Kasumi-1 (cell line): ENCODE results near the gene CFAP20DC.
"Not testable (repeated sequence)": the region's sequence is repeated elsewhere in the genome, so short reads cannot be mapped to it uniquely, and the experiment has no call there.

Source experiments
- DNase-seq, 2 experiments: peaks; one replicate each; lab custom pipeline; 2025; lab: John Stamatoyannopoulos, UW

Gene CFAP20DC

DNA sequence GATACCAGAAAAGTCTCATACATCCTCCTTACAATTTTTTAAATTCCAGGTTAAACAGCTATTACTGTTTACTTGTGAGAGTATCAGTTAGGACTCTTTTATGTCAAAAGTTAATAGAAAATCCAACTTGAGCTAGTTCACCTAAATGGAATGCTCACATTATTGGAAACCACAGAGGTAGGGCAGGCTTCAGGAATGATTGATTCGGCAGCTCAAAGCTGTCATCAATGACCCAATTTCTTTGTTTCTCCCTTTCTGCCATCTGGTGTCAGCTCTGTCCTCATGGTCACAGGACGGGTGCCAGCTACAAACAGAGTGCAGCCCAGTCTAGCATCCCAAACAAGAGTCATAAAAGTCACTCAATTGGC lies 32.2 kb downstream of the CFAP20DC start:
- no peak for DNase-seq

- no peak for DNase-seq
These were observed 32.8 kb downstream of the CFAP20DC start for GRCh38 chr3:59016930-59017616.

- no peak for DNase-seq
These were observed 36.2 kb downstream of the CFAP20DC start for GRCh38 chr3:59013611-59014010.

DNA sequence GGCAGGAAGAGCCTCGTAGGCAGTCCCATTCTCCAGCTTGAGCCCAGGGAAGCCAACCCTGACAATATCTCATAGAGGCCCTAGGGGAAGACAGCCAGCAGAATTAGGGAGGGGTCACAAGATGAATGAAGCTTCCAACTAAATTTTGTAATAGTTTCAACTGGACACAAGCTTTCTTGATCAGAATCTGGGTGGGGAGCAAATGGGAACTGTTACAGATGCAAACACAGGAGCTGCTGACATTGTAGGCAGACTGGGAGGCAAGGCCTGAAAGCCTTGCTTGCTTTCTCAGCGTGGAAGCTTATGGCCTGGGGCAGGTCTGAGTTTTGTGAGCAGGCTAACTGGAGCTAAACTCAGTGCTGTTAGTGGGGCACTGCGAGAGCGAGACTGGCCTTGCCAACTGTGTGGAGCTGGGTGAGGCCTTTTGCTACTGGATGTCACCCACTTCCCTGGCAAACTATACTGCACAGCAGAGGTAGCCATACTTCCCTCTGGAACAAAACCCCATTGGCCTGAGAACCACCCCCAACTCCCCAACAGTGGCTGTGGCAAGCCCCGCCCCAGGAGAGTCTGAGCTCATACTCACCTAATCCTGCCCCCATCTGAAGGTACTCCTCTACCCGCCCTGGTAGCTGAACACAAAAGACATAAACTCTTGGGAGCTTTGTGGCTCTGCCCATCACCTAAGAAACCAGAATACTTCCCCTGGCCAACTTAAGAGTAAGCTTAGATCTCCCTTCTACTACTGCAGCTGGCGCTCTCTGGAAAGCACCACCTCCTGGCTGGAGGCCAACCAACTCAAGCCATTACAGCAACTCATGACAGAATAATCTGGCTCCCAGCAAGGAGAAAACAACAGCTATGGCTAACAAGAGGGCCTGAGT lies 42.9 kb downstream of the CFAP20DC start:
- no peak for DNase-seq

- peak; percentile 72 to 79 for DNase-seq
These were observed 48.1 kb downstream of the CFAP20DC start for GRCh38 chr3:59001675-59002074.

DNA sequence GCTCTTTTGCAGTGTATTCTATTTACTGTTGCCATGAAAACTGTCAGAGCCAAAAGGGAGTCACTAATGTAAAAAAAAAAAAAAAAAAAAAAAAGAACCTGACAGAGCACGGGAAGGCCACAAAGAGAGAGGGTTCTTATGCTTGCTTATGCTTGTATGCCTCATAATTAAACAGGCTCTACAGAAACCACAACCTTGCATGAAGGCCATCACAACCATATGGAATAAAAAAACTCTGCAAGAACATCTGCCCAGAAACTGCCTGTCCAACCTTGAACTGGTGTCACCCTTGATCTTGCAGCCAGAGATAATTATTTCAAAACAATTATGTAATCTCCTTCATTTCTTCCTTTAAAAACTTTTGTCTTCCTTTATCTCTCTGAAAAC lies 50.1 kb downstream of the CFAP20DC start:
- DNase-seq: no peak

GRCh38 chr3:58999134-58999773 lies 50.6 kb downstream of the CFAP20DC start:
- no peak for DNase-seq

GRCh38 chr3:58998476-58999117 lies 51.2 kb downstream of the CFAP20DC start:
- DNase-seq: no peak

DNA sequence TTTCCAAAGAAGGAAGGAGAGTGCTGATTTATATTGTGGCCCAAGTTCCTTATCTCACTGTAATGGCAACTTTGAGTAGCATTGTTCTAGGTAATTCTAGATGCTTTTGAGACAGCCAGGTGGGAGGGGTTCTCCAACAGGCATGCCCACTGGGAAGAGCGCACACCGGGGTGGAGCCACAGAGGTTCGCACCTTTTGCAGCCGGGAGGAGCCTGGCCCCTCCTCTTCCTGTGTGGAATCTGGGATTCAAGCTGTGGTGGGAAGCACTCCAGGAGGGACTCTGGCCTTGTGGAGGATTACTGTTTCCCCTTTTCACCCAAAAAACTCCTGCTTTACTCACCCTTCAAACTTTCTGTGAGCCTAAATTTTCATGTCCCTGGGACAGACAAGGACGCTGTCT lies 53.1 kb downstream of the CFAP20DC start:
- no peak for DNase-seq

DNA sequence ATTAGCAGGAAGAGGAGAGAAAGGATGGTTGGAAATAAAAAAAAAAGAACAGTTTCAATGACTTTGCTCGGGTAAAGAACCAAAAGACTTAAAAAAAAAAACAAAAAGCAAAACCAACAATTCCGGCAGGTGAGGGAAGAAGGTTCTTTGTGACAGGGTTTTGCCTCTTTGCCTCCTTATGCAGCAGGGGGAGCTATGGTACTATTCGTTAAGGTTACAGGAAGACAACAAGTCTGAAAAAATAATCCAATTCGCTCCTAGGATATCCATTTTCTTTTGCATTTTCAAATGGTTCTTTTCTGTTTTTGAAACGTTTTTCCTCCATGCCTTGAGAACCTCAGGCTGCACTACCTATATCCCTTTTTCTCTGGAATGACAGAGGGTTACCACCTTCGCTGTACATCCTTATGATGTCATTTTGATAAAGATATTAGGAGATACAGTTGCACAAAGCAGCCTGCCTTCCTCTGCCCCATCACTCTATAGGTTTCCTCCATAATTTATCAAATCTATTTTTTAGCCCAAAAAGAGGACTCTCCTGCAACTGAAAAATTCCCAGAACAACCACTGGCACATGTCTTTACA lies 55.0 kb downstream of the CFAP20DC start:
- peak; percentile 80 to 90 for DNase-seq

DNA sequence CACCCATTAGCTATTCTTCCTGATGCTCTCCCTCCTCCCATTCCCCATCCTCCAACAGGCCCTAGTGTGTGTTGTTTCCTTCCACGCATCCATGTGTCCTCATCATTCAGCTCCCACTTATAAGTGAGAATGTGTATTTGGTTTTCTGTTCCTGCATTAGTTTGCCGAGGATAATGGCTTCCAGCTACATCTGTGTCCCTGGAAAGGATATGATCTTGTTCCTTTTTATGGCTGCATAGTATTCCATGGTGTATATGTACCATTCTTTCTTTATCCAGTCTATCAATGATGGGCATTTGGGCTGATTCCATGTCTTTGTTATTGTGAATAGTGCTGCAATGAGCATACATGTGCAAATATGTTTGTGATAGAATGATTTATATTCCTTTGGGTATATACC lies 56.3 kb downstream of the CFAP20DC start:
- DNase-seq: no peak

DNA sequence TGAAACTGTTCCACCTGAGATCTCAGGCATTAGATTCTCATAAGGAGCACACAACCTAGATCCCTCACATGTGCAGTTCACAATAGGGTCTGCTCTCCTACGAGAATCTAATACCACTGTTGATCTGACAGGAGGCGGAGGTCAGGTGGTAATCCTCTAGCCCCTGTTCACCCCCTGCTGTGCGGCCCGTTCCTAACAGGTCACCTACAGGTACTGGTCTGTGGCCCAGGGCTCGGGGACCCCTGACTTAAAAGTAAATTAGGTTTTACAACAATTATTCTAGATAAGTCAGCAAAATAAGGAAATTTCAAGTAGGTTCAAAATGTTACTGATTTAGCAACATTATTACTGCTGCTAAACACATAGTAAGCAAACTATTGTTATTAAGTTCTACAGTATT lies 58.2 kb downstream of the CFAP20DC start:
- DNase-seq: no peak

GRCh38 chr3:58991026-58991425 lies 58.8 kb downstream of the CFAP20DC start:
- no peak for DNase-seq

DNA sequence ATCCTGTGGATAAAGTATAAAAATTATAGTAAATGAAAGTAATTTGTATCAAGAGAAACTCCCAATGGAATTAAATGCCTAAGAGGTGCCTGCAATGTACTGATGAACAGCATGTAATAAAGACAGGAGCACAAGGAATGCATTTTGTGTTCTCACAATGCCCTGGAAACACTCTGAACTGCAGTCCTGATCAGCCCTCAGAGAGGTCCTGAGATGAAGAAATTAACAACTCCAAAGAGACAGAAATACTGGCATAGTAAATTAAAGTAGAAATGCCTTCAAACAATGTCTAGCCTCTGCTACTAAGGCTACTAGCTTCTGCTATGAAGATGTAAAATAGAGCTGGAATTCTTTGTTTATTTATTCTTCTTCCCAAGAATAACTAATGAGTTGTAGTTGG lies 59.9 kb downstream of the CFAP20DC start:
- DNase-seq: no peak

- no peak for DNase-seq
These were observed 60.7 kb downstream of the CFAP20DC start for GRCh38 chr3:58989163-58989562.

DNA sequence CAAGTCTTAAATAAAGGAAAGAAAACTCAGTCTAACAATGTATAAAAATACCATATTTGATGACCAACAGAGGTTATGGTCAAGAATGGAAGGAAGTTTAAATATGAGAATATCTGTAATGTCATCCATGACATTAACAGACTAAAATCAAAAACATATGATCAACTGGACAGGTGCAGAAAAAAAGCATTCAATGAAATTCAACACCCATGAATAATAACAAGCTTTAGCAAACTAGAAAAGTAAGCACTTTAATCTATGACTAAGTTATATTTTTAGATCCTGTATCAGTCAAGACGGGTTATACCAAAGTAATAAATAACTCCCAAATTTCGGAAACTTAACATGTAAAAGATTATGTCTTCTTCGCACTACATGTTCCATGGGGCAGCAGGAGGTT lies 61.8 kb downstream of the CFAP20DC start:
- DNase-seq: no peak

- DNase-seq: no peak
These were observed 63.2 kb downstream of the CFAP20DC start for GRCh38 chr3:58986654-58987053.

DNA sequence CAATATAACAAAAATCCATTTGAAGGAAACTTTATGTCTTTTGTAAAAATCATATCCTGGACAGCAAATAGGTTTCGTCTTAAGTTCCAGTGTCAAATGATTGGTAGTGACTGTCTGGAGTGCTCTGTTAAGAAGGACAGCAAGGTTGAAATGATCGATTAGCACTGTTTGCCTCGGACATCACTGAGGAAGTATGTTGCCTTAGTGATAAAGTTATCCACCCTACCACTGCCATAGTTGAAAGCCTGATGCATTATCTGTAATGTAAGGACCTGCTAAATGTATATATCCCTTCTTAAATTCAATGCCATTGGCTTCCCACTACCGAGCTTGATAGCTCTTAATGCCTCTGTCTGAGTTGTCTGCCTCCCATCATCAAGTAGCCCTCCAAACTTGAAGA lies 70.0 kb downstream of the CFAP20DC start:
- no peak for DNase-seq

GRCh38 chr3:58973796-58974195 lies 76.0 kb downstream of the CFAP20DC start:
- DNase-seq: no peak

- DNase-seq: not testable (repeated sequence)
These were observed 82.0 kb downstream of the CFAP20DC start for GRCh38 chr3:58967866-58968265.

DNA sequence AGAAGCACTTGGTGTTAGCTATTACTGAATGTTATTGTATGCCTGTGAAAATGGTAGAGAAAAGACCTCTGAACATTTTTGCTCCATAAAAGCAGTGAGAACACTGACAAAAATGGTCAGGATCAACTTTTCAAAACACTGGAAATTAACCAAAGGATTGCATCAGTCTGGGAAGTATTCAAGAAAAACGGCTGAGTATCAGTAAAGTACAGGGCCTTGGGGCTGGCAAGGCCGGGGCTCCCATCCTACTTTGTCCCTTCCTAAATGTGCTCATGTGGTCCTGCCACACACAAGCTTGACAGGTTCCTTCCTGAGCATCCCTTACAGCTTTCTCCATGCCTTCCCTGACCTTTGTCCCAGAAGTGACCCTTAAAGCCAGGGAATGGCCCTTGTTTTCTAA lies 84.0 kb downstream of the CFAP20DC start:
- DNase-seq: no peak

GRCh38 chr3:58963928-58964503 lies 85.8 kb downstream of the CFAP20DC start:
- DNase-seq: no peak
